ENCODE measurements around the gene ZNF417.

Gene ZNF417

DNA sequence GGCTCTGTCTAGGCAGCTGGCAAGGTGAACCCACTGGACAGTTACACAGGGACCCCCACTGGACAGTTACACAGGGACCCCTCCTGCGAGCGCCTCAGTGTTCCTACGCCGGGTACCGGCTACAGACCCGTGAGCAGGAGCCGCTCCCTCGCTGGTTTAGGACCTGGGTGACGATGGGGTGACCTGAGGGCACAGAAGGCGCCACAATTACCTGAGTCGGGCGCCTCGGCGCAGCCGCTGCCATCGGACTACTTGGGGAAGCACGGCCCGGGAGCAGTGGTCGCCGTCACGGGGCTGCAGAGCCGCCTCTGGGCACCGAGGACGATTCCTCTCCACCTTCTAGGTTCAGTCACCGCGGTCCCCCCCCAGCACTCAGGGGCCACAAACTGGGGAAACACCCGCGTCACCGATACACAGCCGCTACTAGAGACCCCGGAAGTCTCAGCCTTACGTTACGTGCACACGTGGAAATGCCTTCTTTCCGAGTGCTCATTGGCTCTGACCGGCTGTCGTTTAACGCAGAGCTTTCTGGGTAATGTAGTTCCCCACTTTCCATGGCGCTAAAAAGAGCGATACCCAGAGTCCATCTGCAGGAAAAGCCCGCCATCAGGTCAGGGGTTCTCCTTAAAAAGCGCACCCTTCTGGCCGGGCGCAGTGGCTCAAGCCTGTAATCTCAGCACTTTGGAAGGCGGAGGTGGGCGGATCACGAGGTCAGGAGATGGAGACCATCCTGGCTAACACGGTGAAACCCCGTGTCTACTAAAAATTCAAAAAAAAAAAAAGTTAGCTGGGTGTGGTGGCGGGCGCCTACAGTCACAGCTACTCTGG, at the start of gene ZNF417:
TSS of gene ZNF417 (minus strand) at position 425 of the 828 bp plus-strand sequence. CDS start at position 244, 181 bp downstream.
- peak; percentile 91 for DNase-seq (ENCODE audit: low read depth)
- TF ChIP-seq, protein P1, sequence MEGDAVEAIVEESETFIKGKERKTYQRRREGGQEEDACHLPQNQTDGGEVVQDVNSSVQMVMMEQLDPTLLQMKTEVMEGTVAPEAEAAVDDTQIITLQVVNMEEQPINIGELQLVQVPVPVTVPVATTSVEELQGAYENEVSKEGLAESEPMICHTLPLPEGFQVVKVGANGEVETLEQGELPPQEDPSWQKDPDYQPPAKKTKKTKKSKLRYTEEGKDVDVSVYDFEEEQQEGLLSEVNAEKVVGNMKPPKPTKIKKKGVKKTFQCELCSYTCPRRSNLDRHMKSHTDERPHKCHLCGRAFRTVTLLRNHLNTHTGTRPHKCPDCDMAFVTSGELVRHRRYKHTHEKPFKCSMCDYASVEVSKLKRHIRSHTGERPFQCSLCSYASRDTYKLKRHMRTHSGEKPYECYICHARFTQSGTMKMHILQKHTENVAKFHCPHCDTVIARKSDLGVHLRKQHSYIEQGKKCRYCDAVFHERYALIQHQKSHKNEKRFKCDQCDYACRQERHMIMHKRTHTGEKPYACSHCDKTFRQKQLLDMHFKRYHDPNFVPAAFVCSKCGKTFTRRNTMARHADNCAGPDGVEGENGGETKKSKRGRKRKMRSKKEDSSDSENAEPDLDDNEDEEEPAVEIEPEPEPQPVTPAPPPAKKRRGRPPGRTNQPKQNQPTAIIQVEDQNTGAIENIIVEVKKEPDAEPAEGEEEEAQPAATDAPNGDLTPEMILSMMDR (conservative IDR thresholded peaks at IDR 0.05; ENCODE audit: low read depth, low read length): peak; percentile 43
- peak within 1 kb of the TSS; percentile 86 for H3K4me3 ChIP-seq (ENCODE audit: low read length)

DNA sequence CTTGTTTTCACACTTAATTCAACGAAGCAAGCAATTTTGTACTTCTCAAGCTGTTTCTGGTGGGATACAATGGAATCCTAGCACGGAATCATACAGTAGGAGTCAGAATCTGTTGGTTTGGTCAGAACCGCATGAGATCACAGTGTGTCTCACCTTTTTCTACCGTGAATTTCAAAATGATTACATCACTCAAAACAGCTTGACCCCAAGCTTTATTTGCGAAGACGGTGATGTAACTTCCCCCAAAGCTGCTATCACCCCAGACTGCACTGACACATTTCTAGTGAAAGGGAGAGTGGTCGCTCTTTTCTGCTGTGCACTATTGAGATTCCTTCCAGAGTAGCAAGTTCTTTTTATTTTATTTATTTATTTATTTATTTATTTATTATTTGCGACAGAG, 48.4 kb upstream of the ZNF417 start:
- TF ChIP-seq, protein P1 (conservative IDR thresholded peaks at IDR 0.05; ENCODE audit: low read depth, low read length): no peak
- H3K4me3 ChIP-seq (ENCODE audit: low read length): no peak overlapping the region
- no peak for DNase-seq (ENCODE audit: low read depth)

DNA sequence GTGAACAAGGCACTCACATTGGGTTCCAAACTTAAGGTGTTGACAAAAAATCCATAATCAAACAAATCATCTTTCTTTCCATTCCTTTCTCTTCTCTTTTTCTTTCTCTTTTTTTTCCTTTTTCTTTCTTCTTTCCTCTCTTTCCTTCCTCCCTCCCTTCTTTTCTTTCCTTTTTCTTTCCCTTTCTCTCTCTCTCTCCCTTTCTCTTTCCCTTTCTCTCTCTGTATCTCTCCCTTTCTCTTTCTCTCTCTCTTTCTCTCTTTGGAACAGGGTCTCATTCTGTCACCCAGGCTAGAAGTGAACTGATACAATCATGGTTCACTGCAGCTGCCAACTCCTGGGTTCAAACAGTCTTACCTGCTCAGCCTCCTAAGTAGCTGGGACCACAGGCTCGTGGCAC, 45.4 kb upstream of the ZNF417 start:
- no peak for DNase-seq (ENCODE audit: low read depth)
- H3K4me3 ChIP-seq (ENCODE audit: low read length): no peak overlapping the region
- TF ChIP-seq, protein P1 (conservative IDR thresholded peaks at IDR 0.05; ENCODE audit: low read depth, low read length): no peak

DNA sequence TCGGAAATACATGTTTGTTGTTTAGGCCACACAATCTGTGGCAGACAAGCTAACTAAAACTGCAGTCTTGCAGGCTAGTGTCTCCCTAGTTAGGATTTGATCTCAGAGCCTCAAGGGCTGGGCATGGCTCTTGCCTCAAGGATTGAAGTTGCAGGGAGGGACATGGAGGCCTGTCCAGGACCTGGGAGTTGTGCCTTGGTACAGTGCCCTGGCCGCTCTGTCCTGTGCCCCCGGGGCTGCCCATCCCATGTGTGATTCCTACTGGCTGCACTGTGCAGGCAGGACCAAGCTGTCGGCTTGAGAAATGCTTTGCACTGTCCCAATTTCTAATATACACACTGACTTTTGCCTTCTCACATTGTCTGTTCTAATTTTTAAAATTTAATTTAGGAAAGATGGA, 38.6 kb upstream of the ZNF417 start:
- no peak for DNase-seq (ENCODE audit: low read depth)
- H3K4me3 ChIP-seq (ENCODE audit: low read length): no peak overlapping the region
- TF ChIP-seq, protein P1 (conservative IDR thresholded peaks at IDR 0.05; ENCODE audit: low read depth, low read length): no peak

DNA sequence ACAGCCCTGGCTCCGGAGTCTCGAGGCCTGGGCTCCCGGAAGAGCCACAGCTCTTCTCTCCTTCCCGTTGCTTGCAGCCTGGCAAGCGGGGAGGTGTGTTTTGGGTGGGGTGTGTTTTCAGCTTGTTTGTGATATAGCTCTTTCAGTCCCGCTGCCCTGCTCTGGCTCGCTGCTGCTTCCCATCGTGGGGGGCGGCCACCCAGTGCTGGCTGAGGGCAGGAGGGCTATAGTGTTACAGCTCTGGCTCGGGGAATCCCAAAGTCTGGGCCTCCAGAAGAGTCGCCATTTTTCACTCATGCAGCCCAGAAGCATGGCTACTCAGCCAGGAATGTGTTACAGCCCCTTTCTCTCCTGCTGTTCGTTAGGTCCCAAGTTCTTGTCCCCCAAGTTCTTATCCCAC, 33.3 kb upstream of the ZNF417 start:
- H3K4me3 ChIP-seq (ENCODE audit: low read length): no peak overlapping the region
- DNase-seq (ENCODE audit: low read depth): no peak
- TF ChIP-seq, protein P1 (conservative IDR thresholded peaks at IDR 0.05; ENCODE audit: low read depth, low read length): no peak

DNA sequence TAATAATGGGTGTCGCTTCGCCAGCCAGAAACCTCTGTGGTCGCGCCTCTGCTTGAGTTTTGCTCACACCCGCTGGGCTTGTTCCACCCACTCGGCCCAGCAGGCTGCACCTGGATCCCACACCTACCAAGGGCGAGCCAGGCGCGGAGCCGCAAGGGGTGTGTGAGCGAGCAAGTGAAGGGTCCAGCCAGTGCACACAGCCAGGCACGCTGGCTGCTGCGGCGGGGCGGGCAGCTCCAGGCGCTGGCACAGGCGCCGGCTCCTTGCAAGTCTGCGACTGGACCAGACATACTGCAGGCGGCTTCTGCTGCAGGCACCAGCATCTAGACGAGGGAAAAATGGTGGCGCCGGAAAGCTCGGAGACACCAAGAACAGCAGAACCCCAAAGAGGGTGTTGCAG, 32.9 kb upstream of the ZNF417 start:
- TF ChIP-seq, protein P1 (conservative IDR thresholded peaks at IDR 0.05; ENCODE audit: low read depth, low read length): no peak
- no peak for DNase-seq (ENCODE audit: low read depth)
- no peak overlapping the region for H3K4me3 ChIP-seq (ENCODE audit: low read length)
